Neural crest cell (in vitro differentiated cells): Measurements from ENCODE around the gene CTNNB1. TPM values are rescaled to one million over a fixed set of nuclear protein-coding genes. Genes with fewer than 3 reads are reported as not detected.

ENCODE experiments used
- DNase-seq: peaks from one replicate; pipeline ENCODE4 v3.0.0; 2021; ENCODE audit warnings: low read depth, mixed read lengths, low spot score
- H3K27ac Mint-ChIP-seq: one replicate; pipeline ENCODE4 v1.8.0; 2021; ENCODE audit warnings: mild to moderate bottlenecking, mixed read lengths; ENCODE audit not compliant: unreplicated experiment
- H3K27me3 Mint-ChIP-seq: 2 replicates; pipeline ENCODE4 v1.8.0; 2021; ENCODE audit warnings: low read depth, mild to moderate bottlenecking, mixed read lengths
- H3K36me3 Mint-ChIP-seq: 2 replicates; pipeline ENCODE4 v1.8.0; 2021; ENCODE audit warnings: low read depth, mild to moderate bottlenecking, mixed read lengths
- H3K4me1 Mint-ChIP-seq: 2 replicates; pipeline ENCODE4 v1.8.0; 2021; ENCODE audit warnings: mixed read lengths
- H3K4me3 Mint-ChIP-seq: one replicate; pipeline ENCODE4 v1.8.0; 2021; ENCODE audit warnings: mild to moderate bottlenecking, mixed read lengths
- H3K9me3 Mint-ChIP-seq: 2 replicates; pipeline ENCODE4 v1.8.0; 2021; ENCODE audit warnings: mixed read lengths
- CTCF ChIP-seq: fragments of 200-600 bp; sonication (generic); conservative IDR thresholded peaks from 2 replicates; pipeline ENCODE4 v1.5.0; 2021; ENCODE audit warnings: antibody characterized with exemption, mild to moderate bottlenecking
- total RNA-seq: library from RNA; stranded (reverse); gene quantifications from 2 replicates; pipeline ENCODE4 v1.2.1, GENCODE V29; 2021

CTNNB1 gene
- total RNA-seq, 1 donor from 2014 or later, result 550 TPM

GRCh38 chr3:41208507-41209220 lies 9.4 kb downstream of the CTNNB1 start:
- TF ChIP-seq CTCF, result no peak
- peaks cover 4% of the 10 kb centered on the region for H3K9me3 Mint-ChIP-seq
- no peaks in the 10 kb centered on the region for H3K27me3 Mint-ChIP-seq
- no peak overlapping the region for H3K4me3 Mint-ChIP-seq
- peaks cover 70% of the 10 kb centered on the region for H3K4me1 Mint-ChIP-seq
- peaks cover 18% of the 10 kb centered on the region for H3K36me3 Mint-ChIP-seq
- H3K27ac Mint-ChIP-seq, result no peak overlapping the region
- DNase-seq, result no peak

GRCh38 chr3:41209646-41210045 lies 10.3 kb downstream of the CTNNB1 start:
- Mint-ChIP-seq H3K27me3 (no peaks in the 10 kb centered on the region), H3K4me1 (peaks cover 70% of the 10 kb centered on the region), H3K36me3 (peaks cover 18% of the 10 kb centered on the region), H3K27ac (no peak overlapping the region), H3K4me3 (no peak overlapping the region), H3K9me3 (peaks cover 4% of the 10 kb centered on the region)
- no peak for TF ChIP-seq CTCF
- no peak for DNase-seq

- no peaks in the 10 kb centered on the region for H3K27me3 Mint-ChIP-seq
- peaks cover 71% of the 10 kb centered on the region for H3K4me1 Mint-ChIP-seq
- DNase-seq, result no peak
- peaks cover 4% of the 10 kb centered on the region for H3K9me3 Mint-ChIP-seq
- peaks cover 18% of the 10 kb centered on the region for H3K36me3 Mint-ChIP-seq
- no peak overlapping the region for H3K27ac Mint-ChIP-seq
- TF ChIP-seq CTCF, result no peak
- H3K4me3 Mint-ChIP-seq, result no peak overlapping the region
These were observed 11.7 kb downstream of the CTNNB1 start for GRCh38 chr3:41210966-41211365.

DNA sequence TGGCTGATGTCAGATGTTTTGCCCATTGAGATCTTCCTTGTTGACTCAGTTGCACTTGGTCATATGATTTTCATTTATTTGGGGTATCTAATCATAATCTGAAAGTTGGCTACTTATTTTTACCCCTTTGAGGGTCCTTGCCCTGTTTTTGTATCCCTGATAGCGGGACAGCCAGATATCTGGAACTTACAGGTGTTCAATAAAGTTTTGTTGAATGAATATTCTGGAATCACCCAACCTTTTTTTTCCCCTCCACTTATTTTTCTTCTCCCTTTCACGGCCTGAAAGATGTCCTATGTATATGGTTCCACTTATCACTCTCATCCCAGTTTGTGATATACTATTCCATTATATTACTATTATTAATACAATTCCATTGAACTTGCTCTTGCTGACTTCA lies 12.8 kb downstream of the CTNNB1 start:
- no peak for TF ChIP-seq CTCF
- Mint-ChIP-seq H3K9me3 (peaks cover 4% of the 10 kb centered on the region), H3K27ac (no peak overlapping the region), H3K27me3 (no peaks in the 10 kb centered on the region), H3K4me1 (peaks cover 68% of the 10 kb centered on the region), H3K4me3 (no peak overlapping the region), H3K36me3 (peaks cover 18% of the 10 kb centered on the region)
- DNase-seq, result no peak

DNA sequence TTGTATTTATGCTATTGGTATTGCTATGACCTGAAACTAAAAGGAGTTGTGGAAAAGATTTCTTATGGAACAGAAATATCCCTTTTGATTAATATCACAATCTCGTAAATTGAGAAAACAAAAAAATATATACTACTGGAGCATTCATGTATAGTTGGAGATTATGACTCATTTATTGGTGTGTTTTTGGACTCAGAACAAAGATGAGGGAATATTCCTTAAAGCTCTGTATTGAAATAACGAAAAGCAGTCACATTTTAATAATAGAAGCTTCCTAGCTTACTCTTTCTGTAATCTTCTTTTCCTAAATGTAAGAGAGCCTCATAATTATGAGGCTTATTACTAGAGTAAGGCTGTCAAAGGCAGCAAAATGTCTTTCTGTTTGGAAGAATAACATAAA lies 14.3 kb downstream of the CTNNB1 start:
- Mint-ChIP-seq H3K27me3 (no peaks in the 10 kb centered on the region), H3K4me1 (peaks cover 55% of the 10 kb centered on the region), H3K27ac (no peak overlapping the region), H3K9me3 (peaks cover 4% of the 10 kb centered on the region), H3K36me3 (peaks cover 16% of the 10 kb centered on the region), H3K4me3 (no peak overlapping the region)
- TF ChIP-seq CTCF, result no peak
- no peak for DNase-seq
